ENCODE data around the gene KNTC1.
"Not testable (repeated sequence)": the region's sequence is repeated elsewhere in the genome, so short reads cannot be mapped to it uniquely, and the experiment has no call there.

Gene KNTC1

DNA sequence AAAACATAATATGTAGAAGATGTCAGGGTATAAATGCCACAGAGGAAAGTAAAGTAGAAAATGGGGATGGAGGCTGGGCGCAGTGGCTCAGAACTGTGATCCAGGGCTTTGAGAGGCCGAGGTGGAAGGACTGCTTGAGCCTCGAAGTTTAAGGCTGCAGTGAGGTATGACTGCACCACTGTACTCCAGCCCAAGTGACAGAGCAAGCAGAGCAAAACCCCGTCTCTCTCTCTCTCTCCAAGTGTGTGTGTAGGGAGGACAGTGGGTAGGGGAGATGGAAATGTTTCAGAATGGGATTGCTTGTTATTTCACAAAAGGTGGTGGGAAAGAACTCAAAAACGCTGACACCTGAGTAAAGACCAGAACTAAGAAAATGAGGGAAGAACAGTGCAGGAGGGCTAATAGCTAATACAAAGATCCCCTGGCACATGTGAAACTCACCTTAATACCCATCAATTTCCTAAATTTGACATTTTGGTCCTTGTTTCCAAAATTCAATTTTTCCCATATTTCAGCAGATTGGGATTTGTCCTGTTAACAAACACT lies 20.6 kb upstream of the KNTC1 start:
- DNase-seq = no peak

DNA sequence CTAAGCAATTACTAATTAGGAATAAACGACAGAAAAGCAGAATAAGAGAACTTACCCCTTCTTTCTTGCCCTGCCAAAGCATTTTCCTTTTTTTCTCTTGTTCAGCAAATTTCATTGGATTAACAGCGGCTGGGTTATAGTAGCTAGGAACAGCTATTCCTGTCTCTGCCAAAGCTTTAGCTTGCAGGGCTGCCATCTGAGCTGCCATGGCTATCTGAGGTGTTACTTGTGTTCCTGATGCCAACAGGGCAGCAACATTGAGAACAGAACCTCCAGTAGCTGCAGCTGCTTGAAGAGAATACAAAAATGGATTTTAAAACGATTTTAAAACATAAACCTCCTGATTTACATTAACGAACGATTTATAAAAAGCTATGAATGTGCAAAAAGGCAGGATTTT lies 18.9 kb upstream of the KNTC1 start:
- no peak for DNase-seq

DNA sequence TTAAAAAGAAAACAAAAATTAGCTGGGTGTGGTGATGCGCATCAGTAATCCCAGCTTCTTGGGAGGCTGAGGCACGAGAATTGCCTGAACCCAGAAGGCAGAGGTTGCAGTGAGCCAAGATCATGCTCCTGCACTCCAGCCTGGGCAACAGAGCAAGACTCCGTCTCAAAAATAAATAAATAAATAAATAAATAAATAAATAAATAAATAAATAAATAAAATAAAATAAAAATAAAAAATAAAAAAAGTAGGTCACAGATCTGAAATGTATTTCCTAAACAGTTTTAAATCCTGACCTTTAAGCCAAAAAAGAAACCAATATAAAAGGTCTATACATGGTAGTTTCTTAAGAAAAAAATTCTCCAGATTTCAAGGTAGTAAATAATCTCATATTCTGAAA lies 14.0 kb upstream of the KNTC1 start:
- not testable (repeated sequence) for DNase-seq

DNA sequence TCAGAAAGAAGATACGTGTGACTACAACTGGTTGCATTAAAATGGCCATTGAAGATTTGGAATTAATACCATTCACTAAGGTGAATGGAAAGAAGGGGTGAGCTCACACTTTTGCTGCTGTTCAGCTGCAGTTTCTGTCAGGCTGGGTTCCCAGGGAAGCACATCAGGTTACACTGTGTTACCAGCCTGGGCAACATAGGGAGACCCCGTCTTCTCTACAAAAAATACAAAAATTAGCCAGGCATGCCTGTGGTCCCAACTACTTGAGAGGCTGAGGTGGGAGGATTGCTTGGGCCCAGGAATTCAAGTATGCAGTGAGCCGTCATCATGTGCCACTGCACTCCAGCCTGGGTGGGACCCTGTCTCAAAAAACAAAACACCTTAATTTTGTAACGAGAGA lies 13.4 kb upstream of the KNTC1 start:
- no peak for DNase-seq

DNA sequence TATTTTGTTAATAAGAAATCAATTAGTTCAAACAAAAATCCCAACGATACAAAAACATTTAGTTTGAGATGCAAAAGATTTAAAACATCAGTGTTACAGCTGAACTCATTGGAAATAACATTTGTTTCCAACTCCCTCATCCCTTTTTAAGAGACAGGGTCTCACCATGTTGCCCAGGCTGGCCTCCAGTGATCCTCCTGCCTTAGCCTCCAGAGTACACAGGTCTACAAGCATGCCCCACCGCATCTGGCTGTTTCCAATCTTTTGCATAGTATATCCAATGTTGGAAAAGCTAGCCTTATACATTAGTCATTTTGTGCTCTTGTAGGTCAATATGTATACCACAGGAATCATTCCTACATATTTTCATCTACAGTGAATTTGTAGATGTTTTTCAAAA lies 11.8 kb upstream of the KNTC1 start:
- DNase-seq = no peak

DNA sequence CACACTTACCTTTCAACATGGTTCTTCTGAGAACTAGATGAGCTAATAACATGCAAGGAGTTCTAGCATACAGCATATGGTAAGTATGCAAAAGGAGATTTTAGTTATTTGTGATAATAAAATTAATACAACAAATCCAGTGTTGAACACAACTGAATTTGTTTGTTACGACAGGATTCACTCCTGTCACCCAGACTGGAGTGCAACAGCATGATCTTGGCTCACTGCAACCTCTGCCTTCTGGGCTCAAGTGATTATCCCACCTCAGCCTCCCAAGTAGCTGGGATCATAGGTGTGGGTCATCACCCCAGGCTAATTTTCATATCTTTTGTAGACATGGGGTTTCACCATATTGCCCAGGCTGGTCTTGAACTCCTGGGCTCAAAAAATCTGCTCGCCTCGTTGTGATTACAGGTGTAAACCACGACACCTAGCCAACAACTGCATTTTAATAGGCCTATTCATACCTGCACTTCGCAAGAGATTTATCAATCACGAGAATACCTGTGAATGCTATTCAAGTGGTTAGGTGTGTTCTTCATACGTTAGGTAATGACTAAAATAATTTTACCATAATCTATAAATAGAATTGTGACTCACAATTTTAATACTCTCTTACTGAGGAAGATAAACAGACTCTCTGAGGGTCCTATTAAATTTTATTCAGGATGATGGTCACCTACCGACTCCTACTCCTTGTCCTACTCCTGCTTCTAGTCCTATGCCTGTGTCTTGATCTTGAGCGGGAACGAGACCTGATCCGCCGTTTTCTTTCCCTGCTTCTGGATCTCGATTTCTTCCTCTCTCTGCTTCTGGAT lies 10.3 kb upstream of the KNTC1 start:
- DNase-seq = no peak

DNA sequence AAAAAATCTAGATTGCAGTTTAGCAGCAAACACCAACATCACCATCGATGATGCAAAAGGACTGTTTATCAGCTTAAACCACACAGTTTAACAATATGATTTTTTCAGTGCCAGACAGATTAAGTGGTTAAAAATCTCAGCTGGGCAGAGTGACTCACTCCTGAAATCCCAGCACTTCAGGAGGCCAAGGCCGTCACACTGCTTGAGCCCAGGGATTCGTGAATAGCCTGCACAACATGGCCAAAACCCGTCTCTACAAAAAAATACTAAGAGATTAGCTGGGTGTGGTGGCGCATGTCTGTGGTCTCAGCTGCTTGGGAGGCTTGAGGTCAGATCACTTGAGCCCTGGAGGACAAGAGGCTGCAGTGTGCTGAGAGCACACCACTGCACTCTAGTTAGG lies 9.2 kb upstream of the KNTC1 start:
- DNase-seq = no peak

DNA sequence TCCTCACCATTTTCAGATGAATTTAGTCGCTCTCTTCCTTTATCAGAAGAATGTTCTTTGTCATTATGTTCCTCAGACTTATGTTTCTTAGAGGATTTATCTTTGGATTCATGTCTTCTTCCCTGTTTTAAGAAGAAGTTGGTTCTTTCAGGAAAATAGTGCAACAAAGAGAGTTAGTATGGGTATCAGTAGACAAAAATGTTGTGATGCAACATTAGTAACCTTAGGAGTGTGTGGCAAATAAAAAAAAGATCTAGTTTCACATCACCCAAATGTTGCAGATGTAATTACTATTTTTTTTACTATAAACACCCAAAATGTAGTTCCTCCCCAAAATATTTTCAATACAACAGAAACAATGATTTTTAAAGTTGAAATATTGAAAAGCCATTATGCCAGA lies 8.1 kb upstream of the KNTC1 start:
- no peak for DNase-seq

DNA sequence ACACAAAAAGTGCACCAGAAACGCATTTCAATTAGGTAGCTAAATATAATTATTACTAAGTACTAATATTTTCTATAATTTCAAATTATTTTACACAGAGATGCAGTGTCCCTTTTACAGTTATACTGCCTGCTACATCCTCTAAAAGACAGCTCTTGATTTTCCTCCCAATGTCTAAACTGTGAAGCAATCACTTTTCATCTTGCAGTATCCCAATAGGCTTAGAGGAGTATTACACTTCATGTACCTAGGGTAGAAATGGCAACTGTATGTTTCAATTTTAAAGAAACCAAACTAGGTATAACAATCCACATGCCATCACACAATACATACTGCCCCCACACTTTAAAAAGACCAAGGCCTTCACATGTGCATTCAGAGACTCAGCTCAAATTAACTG lies 7.6 kb upstream of the KNTC1 start:
- no peak for DNase-seq

DNA sequence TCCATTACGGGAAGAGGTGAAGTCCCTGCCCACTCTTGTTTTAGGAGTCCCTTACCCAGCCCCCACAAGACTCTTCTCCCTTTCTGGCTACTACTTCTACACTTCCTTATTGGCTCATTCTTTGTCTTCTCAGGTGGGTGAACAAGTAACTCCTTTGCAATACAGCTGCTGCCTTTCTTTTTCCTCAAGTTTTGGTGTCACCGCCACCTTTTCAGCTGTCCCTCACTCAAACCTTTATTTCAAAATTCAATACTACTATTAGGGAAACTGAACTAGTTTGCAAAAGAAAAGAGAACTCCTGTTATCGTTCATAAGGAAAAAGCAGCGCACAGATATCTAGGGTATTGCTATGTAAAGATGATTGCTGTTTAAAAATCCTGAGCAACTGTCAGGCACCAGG lies 6.4 kb upstream of the KNTC1 start:
- no peak for DNase-seq

DNA sequence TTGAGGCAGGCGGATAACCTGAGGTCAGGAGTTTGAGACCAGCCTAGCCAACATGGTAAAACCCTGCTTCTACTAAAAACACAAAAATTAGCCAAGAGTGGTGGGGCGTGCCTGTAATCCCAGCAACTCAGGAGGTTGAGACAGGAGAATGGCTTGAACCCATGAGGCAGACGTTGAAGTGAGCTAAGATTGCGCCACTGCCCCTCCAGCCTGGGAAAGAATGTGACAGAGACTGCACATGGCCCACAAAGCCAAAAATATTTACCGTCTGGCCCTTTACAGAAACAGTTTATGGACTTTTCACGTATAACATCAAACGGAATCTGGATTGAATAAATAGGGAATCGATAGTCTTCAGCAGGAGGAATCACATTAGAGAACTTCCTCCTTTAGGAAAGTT lies 3.8 kb upstream of the KNTC1 start:
- DNase-seq = no peak

DNA sequence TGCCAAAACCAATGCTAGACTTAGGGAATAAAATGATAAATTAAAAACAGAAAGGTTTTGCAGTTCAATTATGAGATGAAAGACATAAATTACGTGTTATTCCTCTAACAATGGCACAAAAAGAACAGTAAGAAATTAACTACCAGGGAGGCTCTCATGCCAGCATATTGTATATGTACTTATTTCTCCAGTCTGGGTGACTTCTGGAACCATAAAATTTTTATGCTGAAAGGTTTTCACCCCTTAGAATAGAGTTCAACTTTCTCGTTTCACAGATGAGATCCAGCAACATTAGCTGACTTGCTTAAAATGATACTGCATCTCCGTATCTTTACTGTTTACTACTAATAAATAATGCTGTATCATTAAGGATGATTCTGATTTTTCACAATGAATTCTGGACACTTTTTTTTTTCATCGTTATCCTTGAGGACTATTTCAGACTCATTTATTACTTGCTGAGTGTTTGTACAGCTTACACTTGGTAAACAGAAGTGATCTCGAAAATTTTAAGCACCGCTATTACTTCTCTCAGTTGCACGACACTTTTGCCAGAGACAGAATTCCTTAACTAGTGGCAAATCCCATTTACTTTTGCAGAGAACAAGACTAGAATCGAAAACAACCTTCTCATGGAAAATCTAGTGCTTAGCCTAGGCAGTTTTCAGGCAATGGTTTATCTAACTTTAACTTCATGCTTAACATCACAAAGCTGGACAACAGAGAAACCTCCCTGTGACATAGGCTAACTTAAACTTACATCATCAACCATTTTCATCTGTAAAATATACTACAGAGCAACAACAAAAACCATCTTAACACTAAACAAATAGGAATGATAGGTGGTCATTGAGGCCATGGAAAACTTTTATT lies 3.0 kb upstream of the KNTC1 start:
- no peak for DNase-seq

DNA sequence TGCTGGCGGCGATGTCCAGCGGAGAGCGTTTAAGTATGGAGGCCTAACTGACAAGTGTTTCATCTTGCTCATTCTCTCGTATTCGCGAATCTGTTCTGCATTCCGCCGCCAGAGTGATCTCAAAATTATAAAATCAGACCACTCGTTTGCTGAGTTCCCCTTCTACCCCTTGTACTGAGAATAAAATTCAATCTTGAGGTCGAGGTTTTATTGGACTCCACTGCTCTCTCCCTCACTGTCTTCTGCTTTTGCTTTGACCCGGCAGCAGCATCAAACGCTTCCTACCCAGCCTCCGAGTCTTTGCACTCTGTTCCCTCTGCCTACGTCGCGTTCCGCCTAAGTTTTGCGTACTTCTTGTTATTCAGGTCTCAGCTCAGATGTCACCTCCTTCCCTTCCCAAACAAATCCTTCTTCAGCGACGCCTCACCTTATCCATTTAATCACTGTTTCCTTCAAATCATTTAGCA lies 462 bp downstream of the KNTC1 start:
- DNase-seq = peak; percentile 22

DNA sequence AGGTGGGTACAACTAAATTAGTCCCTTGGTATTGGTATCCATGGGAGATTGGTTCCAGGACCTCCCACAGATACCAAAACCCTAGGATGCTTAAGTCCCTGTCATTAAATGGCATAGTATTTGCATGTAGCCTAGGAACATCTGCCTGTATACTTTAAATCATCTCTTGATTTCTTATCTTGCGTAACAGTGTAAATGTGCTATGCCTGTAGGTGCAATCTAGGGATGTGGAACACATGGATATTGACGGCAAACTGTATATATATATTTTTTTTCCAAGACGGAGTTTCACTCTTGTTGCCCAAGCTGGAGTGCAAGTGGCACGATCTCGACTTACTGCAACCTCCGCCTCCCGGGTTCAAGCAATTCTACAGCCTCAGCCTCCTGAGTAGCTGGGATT lies 1.5 kb downstream of the KNTC1 start:
- no peak for DNase-seq

DNA sequence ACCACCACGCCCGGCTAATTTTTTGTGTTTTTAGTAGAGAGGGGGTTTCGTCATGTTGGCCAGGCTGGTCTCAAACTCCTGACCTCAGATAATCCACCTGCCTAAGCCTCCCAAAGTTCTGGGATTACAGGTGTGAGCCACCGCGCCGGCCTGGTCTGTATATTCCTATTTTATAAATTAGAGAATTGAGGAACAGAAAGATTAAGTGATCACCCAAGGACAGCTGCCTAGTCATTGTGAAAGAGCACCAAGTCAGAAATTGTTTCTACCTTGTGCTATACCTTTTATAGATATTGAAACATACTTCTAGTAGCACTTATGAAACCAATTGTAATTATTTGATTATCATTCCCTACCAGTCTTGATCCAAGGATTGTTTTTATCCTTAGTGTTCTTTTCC lies 1.9 kb downstream of the KNTC1 start:
- no peak for DNase-seq

DNA sequence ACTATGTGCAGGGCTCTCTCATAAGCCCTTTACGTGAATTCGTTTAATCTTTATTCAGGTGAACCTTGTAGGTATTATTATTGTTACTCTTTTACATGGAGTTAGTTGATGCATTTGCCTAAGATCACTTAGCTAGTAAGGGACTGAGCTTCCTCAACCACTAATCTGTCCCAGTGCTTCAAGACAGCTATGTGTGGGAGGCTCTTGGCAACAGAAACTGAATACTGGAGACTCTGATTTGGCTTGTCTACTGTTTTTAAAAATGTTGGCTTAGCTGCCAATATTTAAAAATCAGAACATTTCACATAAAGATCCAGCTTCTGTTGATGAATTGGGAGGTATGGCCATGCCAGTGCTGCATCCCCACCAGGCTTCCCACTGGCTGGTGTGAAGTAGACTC lies 6.8 kb downstream of the KNTC1 start:
- no peak for DNase-seq

DNA sequence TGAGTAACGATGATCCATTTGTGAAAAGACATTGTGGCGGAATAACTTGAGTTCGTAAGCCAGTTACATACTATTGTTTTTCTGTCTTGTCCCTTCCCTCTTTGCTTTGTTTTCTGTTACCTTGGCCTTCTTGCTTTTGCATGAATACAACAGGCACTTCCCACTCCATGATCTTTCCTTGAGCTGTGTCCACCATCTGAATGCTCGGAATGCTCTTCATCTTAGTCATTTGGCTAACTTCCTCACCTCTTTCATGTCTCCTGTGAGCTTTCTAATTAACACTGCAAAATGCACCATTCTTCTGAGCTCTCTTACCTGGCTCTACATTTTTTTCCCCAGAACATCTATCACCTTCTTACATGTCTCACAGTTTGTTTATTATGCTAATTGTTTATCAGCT lies 10.0 kb downstream of the KNTC1 start:
- no peak for DNase-seq

DNA sequence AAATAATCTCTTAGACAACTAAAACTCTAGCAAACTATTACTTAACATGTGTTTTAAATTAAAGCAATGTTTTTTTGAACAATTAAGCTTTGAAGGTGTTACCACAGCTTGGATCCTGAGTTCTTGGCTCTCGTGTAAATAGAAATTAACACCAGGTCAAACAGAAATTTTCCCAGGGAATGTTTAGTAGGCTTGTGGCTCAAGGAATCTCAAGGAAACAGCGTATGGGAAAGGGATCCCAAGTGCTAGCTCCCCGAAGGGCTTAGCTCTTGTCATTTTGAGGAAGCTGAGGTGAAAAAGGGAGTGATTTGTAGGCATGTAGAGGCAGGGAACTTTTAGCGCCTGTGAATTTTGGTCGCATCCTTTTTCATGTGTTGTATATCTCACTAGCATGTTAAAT lies 11.4 kb downstream of the KNTC1 start:
- DNase-seq = no peak

DNA sequence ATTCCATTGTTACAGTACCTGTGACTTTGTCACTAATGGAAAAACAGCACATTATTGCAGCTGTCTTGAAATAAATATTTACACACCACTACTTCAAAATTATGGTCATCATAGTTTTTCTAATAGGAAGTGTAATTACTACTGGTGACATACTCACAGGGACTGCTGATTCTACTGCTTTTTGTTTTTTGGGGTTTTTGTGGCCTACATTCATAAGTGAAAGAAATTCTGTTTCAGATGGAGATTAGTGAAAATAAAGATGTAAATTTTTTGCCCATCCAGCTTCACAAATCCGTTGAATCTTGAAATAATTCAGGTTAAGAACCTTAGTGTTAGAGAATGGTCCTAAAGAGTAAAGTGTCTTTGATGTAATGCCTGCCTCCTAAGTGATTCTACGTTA lies 17.5 kb downstream of the KNTC1 start:
- no peak for DNase-seq

DNA sequence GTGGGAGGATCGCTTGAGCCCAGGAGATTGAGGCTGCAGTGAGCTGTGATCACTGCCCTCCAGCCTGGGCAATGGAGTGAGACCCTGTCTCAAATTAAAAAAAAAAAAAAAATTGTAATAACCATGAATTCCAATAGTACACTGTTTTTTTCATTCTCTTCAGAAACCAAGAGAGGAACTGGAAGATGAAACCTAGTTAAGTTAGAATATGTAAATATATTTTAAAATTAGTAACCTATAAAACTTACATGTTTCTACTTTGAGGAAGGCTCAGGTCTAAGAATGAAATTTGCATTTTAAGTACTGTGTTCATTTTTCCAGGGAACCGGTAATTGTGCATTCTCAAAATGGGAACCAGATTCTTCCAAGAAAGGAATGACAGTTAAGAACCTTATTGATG lies 18.8 kb downstream of the KNTC1 start:
- DNase-seq = no peak

DNA sequence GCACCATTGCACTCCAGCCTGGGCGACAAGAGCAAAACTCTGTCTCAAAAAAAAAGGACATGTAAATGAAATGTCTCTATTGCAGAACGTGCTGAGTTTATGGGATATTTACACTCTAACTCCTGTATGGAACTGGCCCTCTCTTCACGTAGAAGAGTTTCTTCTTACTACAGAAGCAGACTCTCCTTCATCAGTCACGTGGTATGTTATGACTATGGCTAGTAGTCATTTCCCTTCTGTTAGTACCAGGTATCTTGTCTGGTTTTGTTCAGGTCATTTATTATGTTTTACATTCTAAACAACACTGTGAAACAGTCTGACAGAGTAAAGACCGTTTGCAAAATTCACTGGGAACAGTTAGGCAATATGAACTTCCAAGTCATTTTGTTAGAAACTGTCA lies 20.3 kb downstream of the KNTC1 start:
- no peak for DNase-seq

DNA sequence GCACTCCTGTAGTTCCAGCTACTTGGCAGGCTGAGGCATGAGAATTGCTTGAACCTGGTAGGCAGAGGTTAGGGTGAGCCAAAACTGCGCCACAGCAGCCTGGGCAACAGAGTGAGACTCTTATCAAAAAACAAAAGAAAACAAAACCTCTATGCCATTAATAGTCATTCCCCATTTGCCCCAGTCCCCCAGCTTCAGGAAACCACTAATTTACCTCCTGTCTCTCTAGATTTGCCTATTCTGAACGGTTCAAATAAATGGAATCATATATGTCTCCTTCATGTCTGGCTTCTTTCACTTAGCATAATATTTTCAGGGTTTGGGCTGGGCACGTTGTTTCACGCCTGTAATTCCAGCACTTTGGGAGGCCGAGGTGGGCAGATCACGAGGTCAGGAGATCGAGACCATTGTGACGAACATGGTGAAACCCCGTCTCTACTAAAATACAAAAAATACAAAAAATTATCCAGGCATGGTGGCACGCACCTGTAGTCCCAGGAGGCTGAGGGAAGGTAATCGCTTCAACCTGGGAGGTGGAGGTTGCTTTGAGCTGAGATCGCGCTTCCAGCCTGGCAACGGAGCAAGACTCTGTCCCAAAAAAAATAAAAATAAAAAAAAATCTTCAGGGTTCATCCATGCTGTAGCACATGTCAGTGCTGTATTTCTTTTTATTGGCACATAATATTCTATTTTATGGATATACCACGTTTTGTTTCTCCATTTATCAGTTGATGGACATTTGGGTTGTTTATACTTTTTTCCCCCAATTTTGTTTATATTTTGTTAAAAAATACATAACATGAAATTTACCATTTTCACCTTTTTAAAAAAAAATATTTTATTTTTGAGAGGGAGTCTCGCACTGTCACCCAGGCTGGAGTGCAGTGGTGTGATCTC lies 31.9 kb downstream of the KNTC1 start:
- DNase-seq = no peak

DNA sequence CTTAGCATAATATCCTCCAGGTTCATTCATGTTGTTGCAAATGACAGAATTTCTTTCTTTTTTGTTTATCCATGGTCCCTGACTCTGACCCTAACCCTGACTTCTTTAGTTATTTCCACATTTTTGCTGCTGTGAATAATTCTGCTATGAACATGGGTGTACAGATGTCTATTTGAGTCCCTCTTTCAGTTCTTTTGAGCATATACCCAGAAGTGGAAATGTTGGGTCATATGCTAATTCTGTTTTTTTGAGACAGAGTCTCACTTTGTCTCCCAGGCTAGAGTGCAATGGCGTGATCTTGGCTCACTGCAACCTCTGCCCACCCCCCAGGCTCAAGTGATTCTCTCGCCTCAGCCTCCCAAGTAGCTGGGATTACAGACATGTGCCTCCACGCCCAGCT lies 33.1 kb downstream of the KNTC1 start:
- DNase-seq = no peak

Measured in CD4-positive, alpha-beta T cell treated with Interleukin-12 subunit alpha and Interleukin-12 subunit beta, for 1 hour (primary cell).